Posterior vena cava (tissue), 2 donors: Measurements from ENCODE around the gene FAM228A. TPM values are rescaled to one million over a fixed set of nuclear protein-coding genes. Genes with fewer than 3 reads are reported as not detected.
"Not testable (repeated sequence)": the region's sequence is repeated elsewhere in the genome, so short reads cannot be mapped to it uniquely, and the experiment has no call there.

Source experiments
- DNase-seq: peaks from one replicate; pipeline ENCODE4 v3.0.0-alpha.2; 2020; ENCODE audit warnings: low spot score
- intact Hi-C, 2 donors: fragments of 100-400 bp; cut with DNase I; formaldehyde crosslinking; loops; one replicate each; pipeline versions ENCODE4 v1.14.1 to v1.14.2; 2022 to 2023
- long read RNA-seq, 2 donors: library from polyadenylated mRNA; unstranded; transcript quantifications; one replicate each; pipeline ENCODE4 v2.0.0, GENCODE V29; 2020 to 2021
- total RNA-seq, 2 donors: library from RNA; stranded (reverse); fragmentation: NEBNext Ultra II Directional; extraction: Animal tissue kit (Norgen Biotek cat#: 25700); gene quantifications; one replicate each; pipeline ENCODE4 v1.2.1, GENCODE V29; 2021
- donor health status: DM: yes; HTN: yes; CAD: no.
- donor health status: DM: yes; HTN: yes; CAD: no.

The FAM228A gene
- 1 to 10 TPM; 1.1 to 2.2 TPM for total RNA-seq
- long read RNA-seq, donor 1, result 0 reads
- long read RNA-seq, donor 2, result 0 reads

- intact Hi-C loops, result no loop called here
- no peak for DNase-seq
Observed at GRCh38 chr2:24174851-24175277, at the start of gene FAM228A. Gene FAM228A, plus strand, starts transcription at chr2:24175053. Its CDS starts 428 bp downstream, at chr2:24175481.

- no peak for DNase-seq
- intact Hi-C loops, result no loop called here
Observed at GRCh38 chr2:24125956-24126355, 48.9 kb upstream of the FAM228A start.

GRCh38 chr2:24132543-24132942, 42.3 kb upstream of the FAM228A start:
- DNase-seq, result no peak
- intact Hi-C loops, result no loop called here

GRCh38 chr2:24140305-24140704, 34.5 kb upstream of the FAM228A start:
- intact Hi-C loops, DNase-seq: not testable (repeated sequence)

- intact Hi-C loops, result no loop called here
- DNase-seq, result no peak
Observed at GRCh38 chr2:24147364-24147763, 27.5 kb upstream of the FAM228A start.

- intact Hi-C loops, result no loop called here
- DNase-seq, result no peak
Observed at GRCh38 chr2:24152413-24153197, 22.2 kb upstream of the FAM228A start.

- DNase-seq, result no peak
- intact Hi-C loops, result no loop called here
Observed at GRCh38 chr2:24153478-24153877, 21.4 kb upstream of the FAM228A start.

- no peak for DNase-seq
- intact Hi-C loops, result loop anchor here in 1 of 2 donors (1.0 kb wide), 1 partner anchor 10 kb away; no protein-coding TSS in a partner anchor
Observed at GRCh38 chr2:24158131-24158530, 16.7 kb upstream of the FAM228A start.

- intact Hi-C loops, result no loop called here
- DNase-seq, result no peak
Observed at GRCh38 chr2:24159708-24160107, 15.1 kb upstream of the FAM228A start.

GRCh38 chr2:24160761-24161160, 14.1 kb upstream of the FAM228A start:
- intact Hi-C loops, result no loop called here
- no peak for DNase-seq

- DNase-seq, result no peak
- intact Hi-C loops, result no loop called here
Observed at GRCh38 chr2:24162494-24162893, 12.4 kb upstream of the FAM228A start.

- intact Hi-C loops, result no loop called here
- no peak for DNase-seq
Observed at GRCh38 chr2:24163186-24163585, 11.7 kb upstream of the FAM228A start.

- no peak for DNase-seq
- intact Hi-C loops, result no loop called here
Observed at GRCh38 chr2:24163601-24164000, 11.3 kb upstream of the FAM228A start.

- intact Hi-C loops, result no loop called here
- DNase-seq, result no peak
Observed at GRCh38 chr2:24164416-24164973, 10.4 kb upstream of the FAM228A start.

GRCh38 chr2:24169023-24169422, 5.8 kb upstream of the FAM228A start:
- intact Hi-C loops, result no loop called here
- DNase-seq, result no peak

- intact Hi-C loops, result no loop called here
- no peak for DNase-seq
Observed at GRCh38 chr2:24175631-24176187, 856 bp downstream of the FAM228A start.

- no peak for DNase-seq
Observed at GRCh38 chr2:24176326-24176725, 1.5 kb downstream of the FAM228A start.

GRCh38 chr2:24179683-24180082, 4.8 kb downstream of the FAM228A start:
- DNase-seq, result no peak
- intact Hi-C loops, result no loop called here

More at GRCh38 chr2:24176326-24176725, 1.5 kb downstream of the FAM228A start:
- intact Hi-C loops, result no loop called here

- intact Hi-C loops, result no loop called here
Observed at GRCh38 chr2:24181849-24182248, 7.0 kb downstream of the FAM228A start.

GRCh38 chr2:24182507-24182906, 7.7 kb downstream of the FAM228A start:
- intact Hi-C loops, result no loop called here
- DNase-seq, result no peak

More at GRCh38 chr2:24181849-24182248, 7.0 kb downstream of the FAM228A start:
- no peak for DNase-seq
